Hepatocyte (in vitro differentiated cells): ENCODE results near the gene WDFY1. TPM values are rescaled to one million over a fixed set of nuclear protein-coding genes. Genes with fewer than 3 reads are reported as not detected.
"Not testable (repeated sequence)": the region's sequence is repeated elsewhere in the genome, so short reads cannot be mapped to it uniquely, and the experiment has no call there.

Experiments used
- DNase-seq: peaks from one replicate; pipeline ENCODE4 v3.0.0-alpha.2; 2016; ENCODE audit warnings: low spot score
- H2AFZ ChIP-seq: fragments of 200-600 bp; sonication (generic); 2 replicates; pipeline ENCODE4 v1.6.0; 2016; ENCODE audit warnings: antibody characterized with exemption, mild to moderate bottlenecking
- H3K27ac ChIP-seq: fragments of 200-600 bp; sonication (generic); 2 replicates; pipeline ENCODE4 v1.5.1; 2016; ENCODE audit warnings: mild to moderate bottlenecking
- H3K27me3 ChIP-seq: fragments of 200-600 bp; sonication (generic); 2 replicates; pipeline ENCODE4 v1.6.1; 2016
- H3K36me3 ChIP-seq: fragments of 200-600 bp; sonication (generic); replicated peaks from 2 replicates; pipeline ENCODE4 v1.5.1; 2016; ENCODE audit warnings: low read depth; ENCODE audit not compliant: insufficient read depth
- H3K4me1 ChIP-seq: fragments of 200-600 bp; sonication (generic); 2 replicates; pipeline ENCODE4 v1.5.1; 2016; ENCODE audit warnings: mild to moderate bottlenecking, moderate library complexity; ENCODE audit not compliant: insufficient read depth
- H3K4me2 ChIP-seq: fragments of 200-600 bp; sonication (generic); 2 replicates; pipeline ENCODE4 v1.6.0; 2016
- H3K4me3 ChIP-seq: fragments of 200-600 bp; sonication (generic); 2 replicates; pipeline ENCODE4 v1.5.1; 2016; ENCODE audit warnings: mild to moderate bottlenecking
- H3K79me2 ChIP-seq: fragments of 200-600 bp; sonication (generic); 2 replicates; pipeline ENCODE4 v1.6.0; 2017; ENCODE audit warnings: mild to moderate bottlenecking
- H3K9me2 ChIP-seq: fragments of 200-600 bp; sonication (generic); replicated peaks from 2 replicates; pipeline ENCODE4 v1.6.0; 2017; ENCODE audit warnings: mild to moderate bottlenecking; ENCODE audit not compliant: insufficient read depth
- H3K9me3 ChIP-seq: fragments of 200-600 bp; sonication (generic); 2 replicates; pipeline ENCODE4 v1.5.1; 2016; ENCODE audit warnings: low read depth, mild to moderate bottlenecking
- H4K20me1 ChIP-seq: fragments of 200-600 bp; sonication (generic); 2 replicates; pipeline ENCODE4 v1.6.0; 2016; ENCODE audit warnings: mild to moderate bottlenecking; ENCODE audit not compliant: insufficient read depth, poor library complexity, severe bottlenecking
- CTCF ChIP-seq: fragments of 200-600 bp; sonication (generic); IDR thresholded peaks from 2 replicates; pipeline ENCODE4 v1.5.1; 2016; ENCODE audit warnings: antibody characterized with exemption, mild to moderate bottlenecking; ENCODE audit not compliant: poor library complexity
- EZH2 ChIP-seq: fragments of 200-600 bp; sonication (generic); IDR thresholded peaks from 2 replicates; pipeline ENCODE4 v1.6.1; 2016; ENCODE audit warnings: antibody characterized with exemption, mild to moderate bottlenecking, borderline replicate concordance
- EZH2phosphoT487 ChIP-seq: fragments of 200-600 bp; sonication (generic); IDR thresholded peaks from one replicate; pipeline ENCODE4 v1.6.1; 2018; ENCODE audit warnings: antibody characterized with exemption, mild to moderate bottlenecking, low read depth, moderate library complexity; ENCODE audit not compliant: unreplicated experiment, severe bottlenecking
- WGBS: methylation state at CpG from one replicate; pipeline ENCODE4 v1.1.6; 2016; ENCODE audit warnings: low lambda C conversion rate; ENCODE audit errors: missing lambda C conversion rate; 5-methylcytosine and 5-hydroxymethylcytosine counted together
- polyA plus RNA-seq: library from polyadenylated mRNA; unstranded; fragments of >200 nt; fragmentation: Nextera tagmentation; extraction: Ambion mirVana; gene quantifications from 2 replicates; pipeline ENCODE4 v1.2.1, GENCODE V29; 2016
- total RNA-seq: library from RNA; depleted of rRNA; stranded (reverse); fragments of >200 nt; gene quantifications from 2 replicates; pipeline ENCODE4 v1.2.3, GENCODE V29; 2014

WDFY1 gene
- total and polyA plus RNA-seq, 2 experiments from 2014 or later, result 45.6 to 68.3 TPM

GRCh38 chr2:223941579-223942277 is 3.4 kb downstream of the WDFY1 start:
- Histone ChIP-seq H3K27ac (no peak overlapping the region), H3K4me3 (no peak overlapping the region), H3K4me2 (peak overlapping the region; percentile 13), H3K9me2 (no peaks in the 10 kb centered on the region), H3K36me3 (no peaks in the 10 kb centered on the region), H4K20me1 (peaks cover 30% of the 10 kb centered on the region), H3K9me3 (no peaks in the 10 kb centered on the region), H2AFZ (no peak overlapping the region), H3K4me1 (peaks cover 18% of the 10 kb centered on the region), H3K27me3 (no peaks in the 10 kb centered on the region), H3K79me2 (peaks cover 82% of the 10 kb centered on the region)
- DNase-seq, result peak; percentile 41
- TF ChIP-seq CTCF, result no peak
- no peak for TF ChIP-seq EZH2phosphoT487
- no peak for TF ChIP-seq EZH2
- 64% methylated on average over 12 of the region's 12 CpGs for WGBS

DNA sequence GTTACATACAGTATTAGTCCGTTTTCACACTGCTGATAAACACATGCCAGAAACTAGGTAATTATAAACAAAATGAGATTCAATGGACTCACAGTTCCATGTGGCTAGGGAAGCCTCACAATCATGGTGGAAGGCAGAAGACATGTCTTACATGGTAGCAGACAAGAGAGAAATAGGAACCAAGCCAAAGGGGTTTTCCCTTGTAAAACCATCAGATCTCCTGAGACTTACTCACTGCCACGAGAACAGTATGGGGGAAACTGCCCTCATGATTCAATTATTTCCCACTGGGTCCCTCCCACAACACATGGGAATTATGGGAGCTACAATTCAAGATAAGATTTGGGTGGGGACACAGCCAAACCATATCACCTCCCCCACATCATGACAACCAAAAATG is 5.7 kb downstream of the WDFY1 start:
- H3K27me3 ChIP-seq, H3K9me3 ChIP-seq, H3K4me2 ChIP-seq, H2AFZ ChIP-seq, H3K9me2 ChIP-seq, H3K4me3 ChIP-seq, H3K36me3 ChIP-seq, DNase-seq, H3K27ac ChIP-seq: not testable (repeated sequence)
- H3K79me2 ChIP-seq, result peaks cover 95% of the 10 kb centered on the region
- peaks cover 45% of the 10 kb centered on the region for H4K20me1 ChIP-seq
- 72% methylated on average over 2 of the region's 2 CpGs for WGBS
- H3K4me1 ChIP-seq, result peaks cover 21% of the 10 kb centered on the region

GRCh38 chr2:223937535-223937934 is 7.6 kb downstream of the WDFY1 start:
- no peaks in the 10 kb centered on the region for H3K27me3 ChIP-seq
- no peak overlapping the region for H3K4me2 ChIP-seq
- no peaks in the 10 kb centered on the region for H3K9me2 ChIP-seq
- no peak overlapping the region for H3K4me3 ChIP-seq
- H3K4me1 ChIP-seq, result peaks cover 14% of the 10 kb centered on the region
- no peak for TF ChIP-seq EZH2phosphoT487
- no peak for TF ChIP-seq EZH2
- TF ChIP-seq CTCF, result no peak
- no peak overlapping the region for H2AFZ ChIP-seq
- H3K79me2 ChIP-seq, result peaks cover 97% of the 10 kb centered on the region
- no peaks in the 10 kb centered on the region for H3K36me3 ChIP-seq
- peaks cover 45% of the 10 kb centered on the region for H4K20me1 ChIP-seq
- H3K27ac ChIP-seq, result no peak overlapping the region
- no peak for DNase-seq
- H3K9me3 ChIP-seq, result no peaks in the 10 kb centered on the region
- WGBS, result 0% methylated on average over 1 of the region's 1 CpG

DNA sequence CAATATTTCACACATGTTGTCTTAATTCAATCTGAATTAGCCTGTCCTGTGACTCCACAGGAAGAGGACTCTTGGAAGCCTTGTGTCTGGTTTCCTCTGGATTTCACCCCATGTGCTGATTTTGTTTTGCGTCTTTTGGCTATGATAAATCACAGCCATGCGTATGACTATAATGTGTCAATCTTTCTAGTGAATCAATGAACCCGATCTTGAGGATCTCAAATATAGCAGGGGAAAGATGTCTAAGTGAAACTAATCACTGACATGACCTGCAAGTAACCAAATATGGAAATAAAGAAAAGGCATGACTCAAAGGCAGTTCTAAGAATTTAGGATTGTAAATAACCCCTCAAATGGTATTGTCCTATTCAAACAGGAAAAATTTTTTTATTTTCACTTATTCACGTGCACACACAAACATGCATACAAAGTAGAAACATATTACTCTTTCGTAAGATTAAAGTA is 8.2 kb downstream of the WDFY1 start:
- Histone ChIP-seq H3K4me2 (no peak overlapping the region), H3K4me3 (no peak overlapping the region), H2AFZ (no peak overlapping the region), H3K36me3 (no peaks in the 10 kb centered on the region), H3K27ac (no peak overlapping the region), H3K79me2 (peaks cover 96% of the 10 kb centered on the region), H3K27me3 (no peaks in the 10 kb centered on the region), H3K9me3 (no peaks in the 10 kb centered on the region), H4K20me1 (peaks cover 43% of the 10 kb centered on the region), H3K4me1 (peaks cover 11% of the 10 kb centered on the region), H3K9me2 (no peaks in the 10 kb centered on the region)
- WGBS, result 91% methylated on average over 5 of the region's 5 CpGs
- TF ChIP-seq EZH2phosphoT487 (no peak), EZH2 (no peak), CTCF (no peak)
- no peak for DNase-seq
